Measurements from ENCODE around the gene ITGA7.
"Not testable (repeated sequence)": the region's sequence is repeated elsewhere in the genome, so short reads cannot be mapped to it uniquely, and the experiment has no call there.

ITGA7 gene

GRCh38 chr12:55681142-55682077, 26.3 kb downstream of the ITGA7 start:
- DNase-seq (ENCODE audit: low spot score), result peak; percentile 81

GRCh38 chr12:55679691-55680090, 28.0 kb downstream of the ITGA7 start:
- DNase-seq (ENCODE audit: low spot score), result no peak

- no peak for DNase-seq (ENCODE audit: low spot score)
Measured at GRCh38 chr12:55676707-55677106, 31.0 kb downstream of the ITGA7 start.

- DNase-seq (ENCODE audit: low spot score), result no peak
Measured at GRCh38 chr12:55675666-55676065, 32.0 kb downstream of the ITGA7 start.

- no peak for DNase-seq (ENCODE audit: low spot score)
Measured at GRCh38 chr12:55673638-55674037, 34.1 kb downstream of the ITGA7 start.

GRCh38 chr12:55671746-55672145, 36.0 kb downstream of the ITGA7 start:
- DNase-seq (ENCODE audit: low spot score), result no peak

GRCh38 chr12:55670276-55670675, 37.4 kb downstream of the ITGA7 start:
- no peak for DNase-seq (ENCODE audit: low spot score)

- no peak for DNase-seq (ENCODE audit: low spot score)
Measured at GRCh38 chr12:55666508-55666907, 41.2 kb downstream of the ITGA7 start.

GRCh38 chr12:55664826-55665225, 42.9 kb downstream of the ITGA7 start:
- no peak for DNase-seq (ENCODE audit: low spot score)

- DNase-seq (ENCODE audit: low spot score), result no peak
Measured at GRCh38 chr12:55663391-55663790, 44.3 kb downstream of the ITGA7 start.

GRCh38 chr12:55659486-55660385, 48.0 kb downstream of the ITGA7 start:
- DNase-seq (ENCODE audit: low spot score), result no peak

- no peak for DNase-seq (ENCODE audit: low spot score)
Measured at GRCh38 chr12:55658635-55659391, 48.9 kb downstream of the ITGA7 start.

GRCh38 chr12:55658212-55658611, 49.5 kb downstream of the ITGA7 start:
- DNase-seq (ENCODE audit: low spot score), result no peak

- no peak for DNase-seq (ENCODE audit: low spot score)
Measured at GRCh38 chr12:55657212-55657611, 50.5 kb downstream of the ITGA7 start.

- DNase-seq (ENCODE audit: low spot score), result no peak
Measured at GRCh38 chr12:55654511-55655214, 53.0 kb downstream of the ITGA7 start.

GRCh38 chr12:55653031-55653430, 54.7 kb downstream of the ITGA7 start:
- no peak for DNase-seq (ENCODE audit: low spot score)

GRCh38 chr12:55652352-55652751, 55.4 kb downstream of the ITGA7 start:
- DNase-seq (ENCODE audit: low spot score), result no peak

GRCh38 chr12:55651299-55651683, 56.4 kb downstream of the ITGA7 start:
- no peak for DNase-seq (ENCODE audit: low spot score)

- not testable (repeated sequence) for DNase-seq (ENCODE audit: low spot score)
Measured at GRCh38 chr12:55650620-55651298, 56.9 kb downstream of the ITGA7 start.

GRCh38 chr12:55647027-55647426, 60.7 kb downstream of the ITGA7 start:
- DNase-seq (ENCODE audit: low spot score), result peak; percentile 16

GRCh38 chr12:55644591-55644990, 63.1 kb downstream of the ITGA7 start:
- no peak for DNase-seq (ENCODE audit: low spot score)
